ENCODE measurements around the gene SLC25A41. TPM values are rescaled to one million over a fixed set of nuclear protein-coding genes. Genes with fewer than 3 reads are reported as not detected.

Gene SLC25A41
- total and polyA plus RNA-seq, 9 of the 15 experiments (the other 6 are each of a cell fraction or from before 2014, with no cell fraction given), result 0.08 to 4.2 (median 1.6) TPM

DNA sequence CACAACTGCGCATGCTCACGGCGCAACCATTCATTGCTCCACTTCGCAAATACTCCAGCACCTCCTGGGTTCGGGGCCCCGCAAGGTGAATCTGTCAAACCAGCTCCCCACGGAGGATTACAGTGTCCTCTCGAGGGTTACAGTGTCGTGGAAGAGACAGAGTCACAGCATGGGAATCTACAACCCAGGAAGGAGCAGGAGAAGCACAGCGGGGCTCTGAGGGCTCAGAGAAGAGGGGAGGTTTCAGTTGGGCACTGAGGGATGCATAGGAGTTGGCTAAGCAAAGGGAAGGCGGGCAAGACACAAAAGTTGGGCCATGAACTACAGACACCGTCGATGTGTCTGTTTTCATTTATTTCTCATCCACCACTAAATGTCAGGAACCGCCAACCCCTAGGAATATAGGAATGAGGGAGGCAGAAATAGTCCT, 39.6 kb downstream of the SLC25A41 start (continued):
- TF ChIP-seq, protein P1, sequence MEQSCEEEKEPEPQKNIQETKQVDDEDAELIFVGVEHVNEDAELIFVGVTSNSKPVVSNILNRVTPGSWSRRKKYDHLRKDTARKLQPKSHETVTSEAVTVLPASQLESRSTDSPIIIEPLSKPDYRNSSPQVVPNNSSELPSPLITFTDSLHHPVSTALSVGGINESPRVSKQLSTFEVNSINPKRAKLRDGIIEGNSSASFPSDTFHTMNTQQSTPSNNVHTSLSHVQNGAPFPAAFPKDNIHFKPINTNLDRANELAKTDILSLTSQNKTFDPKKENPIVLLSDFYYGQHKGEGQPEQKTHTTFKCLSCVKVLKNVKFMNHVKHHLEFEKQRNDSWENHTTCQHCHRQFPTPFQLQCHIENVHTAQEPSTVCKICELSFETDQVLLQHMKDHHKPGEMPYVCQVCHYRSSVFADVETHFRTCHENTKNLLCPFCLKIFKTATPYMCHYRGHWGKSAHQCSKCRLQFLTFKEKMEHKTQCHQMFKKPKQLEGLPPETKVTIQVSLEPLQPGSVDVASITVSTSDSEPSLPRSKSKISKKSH (CRISPR knock-in tag; IDR thresholded peaks at IDR 0.05), result no peak
- TF ChIP-seq DACH1 (IDR thresholded peaks at IDR 0.05; ENCODE audit: partially characterized antibody) (no peak), YY1 (IDR thresholded peaks at IDR 0.05; ENCODE audit: borderline replicate concordance in 1 of 3, control insufficient read depth in 1 of 3, extremely low read depth in 1 of 3, insufficient read depth in 3 of 3, insufficient read length in 1 of 3, insufficient replicate concordance in 2 of 3, low read depth in 1 of 3, low read length in 2 of 3) (peak in 2 of 3 experiments; percentile 9 to 50), MEIS2 (IDR thresholded peaks at IDR 0.05; ENCODE audit: partially characterized antibody) (peak; percentile 17), POLR2H (tag; IDR thresholded peaks at IDR 0.05; ENCODE audit: low read depth) (no peak), PHF21A (IDR thresholded peaks at IDR 0.05; ENCODE audit: borderline replicate concordance, low read depth) (no peak), CHCHD3 (CRISPR knock-in tag; IDR thresholded peaks at IDR 0.05) (no peak)
- TF ChIP-seq, protein P2, sequence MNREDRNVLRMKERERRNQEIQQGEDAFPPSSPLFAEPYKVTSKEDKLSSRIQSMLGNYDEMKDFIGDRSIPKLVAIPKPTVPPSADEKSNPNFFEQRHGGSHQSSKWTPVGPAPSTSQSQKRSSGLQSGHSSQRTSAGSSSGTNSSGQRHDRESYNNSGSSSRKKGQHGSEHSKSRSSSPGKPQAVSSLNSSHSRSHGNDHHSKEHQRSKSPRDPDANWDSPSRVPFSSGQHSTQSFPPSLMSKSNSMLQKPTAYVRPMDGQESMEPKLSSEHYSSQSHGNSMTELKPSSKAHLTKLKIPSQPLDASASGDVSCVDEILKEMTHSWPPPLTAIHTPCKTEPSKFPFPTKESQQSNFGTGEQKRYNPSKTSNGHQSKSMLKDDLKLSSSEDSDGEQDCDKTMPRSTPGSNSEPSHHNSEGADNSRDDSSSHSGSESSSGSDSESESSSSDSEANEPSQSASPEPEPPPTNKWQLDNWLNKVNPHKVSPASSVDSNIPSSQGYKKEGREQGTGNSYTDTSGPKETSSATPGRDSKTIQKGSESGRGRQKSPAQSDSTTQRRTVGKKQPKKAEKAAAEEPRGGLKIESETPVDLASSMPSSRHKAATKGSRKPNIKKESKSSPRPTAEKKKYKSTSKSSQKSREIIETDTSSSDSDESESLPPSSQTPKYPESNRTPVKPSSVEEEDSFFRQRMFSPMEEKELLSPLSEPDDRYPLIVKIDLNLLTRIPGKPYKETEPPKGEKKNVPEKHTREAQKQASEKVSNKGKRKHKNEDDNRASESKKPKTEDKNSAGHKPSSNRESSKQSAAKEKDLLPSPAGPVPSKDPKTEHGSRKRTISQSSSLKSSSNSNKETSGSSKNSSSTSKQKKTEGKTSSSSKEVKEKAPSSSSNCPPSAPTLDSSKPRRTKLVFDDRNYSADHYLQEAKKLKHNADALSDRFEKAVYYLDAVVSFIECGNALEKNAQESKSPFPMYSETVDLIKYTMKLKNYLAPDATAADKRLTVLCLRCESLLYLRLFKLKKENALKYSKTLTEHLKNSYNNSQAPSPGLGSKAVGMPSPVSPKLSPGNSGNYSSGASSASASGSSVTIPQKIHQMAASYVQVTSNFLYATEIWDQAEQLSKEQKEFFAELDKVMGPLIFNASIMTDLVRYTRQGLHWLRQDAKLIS (CRISPR knock-in tag; IDR thresholded peaks at IDR 0.05), result no peak
- TF ChIP-seq, protein P3, sequence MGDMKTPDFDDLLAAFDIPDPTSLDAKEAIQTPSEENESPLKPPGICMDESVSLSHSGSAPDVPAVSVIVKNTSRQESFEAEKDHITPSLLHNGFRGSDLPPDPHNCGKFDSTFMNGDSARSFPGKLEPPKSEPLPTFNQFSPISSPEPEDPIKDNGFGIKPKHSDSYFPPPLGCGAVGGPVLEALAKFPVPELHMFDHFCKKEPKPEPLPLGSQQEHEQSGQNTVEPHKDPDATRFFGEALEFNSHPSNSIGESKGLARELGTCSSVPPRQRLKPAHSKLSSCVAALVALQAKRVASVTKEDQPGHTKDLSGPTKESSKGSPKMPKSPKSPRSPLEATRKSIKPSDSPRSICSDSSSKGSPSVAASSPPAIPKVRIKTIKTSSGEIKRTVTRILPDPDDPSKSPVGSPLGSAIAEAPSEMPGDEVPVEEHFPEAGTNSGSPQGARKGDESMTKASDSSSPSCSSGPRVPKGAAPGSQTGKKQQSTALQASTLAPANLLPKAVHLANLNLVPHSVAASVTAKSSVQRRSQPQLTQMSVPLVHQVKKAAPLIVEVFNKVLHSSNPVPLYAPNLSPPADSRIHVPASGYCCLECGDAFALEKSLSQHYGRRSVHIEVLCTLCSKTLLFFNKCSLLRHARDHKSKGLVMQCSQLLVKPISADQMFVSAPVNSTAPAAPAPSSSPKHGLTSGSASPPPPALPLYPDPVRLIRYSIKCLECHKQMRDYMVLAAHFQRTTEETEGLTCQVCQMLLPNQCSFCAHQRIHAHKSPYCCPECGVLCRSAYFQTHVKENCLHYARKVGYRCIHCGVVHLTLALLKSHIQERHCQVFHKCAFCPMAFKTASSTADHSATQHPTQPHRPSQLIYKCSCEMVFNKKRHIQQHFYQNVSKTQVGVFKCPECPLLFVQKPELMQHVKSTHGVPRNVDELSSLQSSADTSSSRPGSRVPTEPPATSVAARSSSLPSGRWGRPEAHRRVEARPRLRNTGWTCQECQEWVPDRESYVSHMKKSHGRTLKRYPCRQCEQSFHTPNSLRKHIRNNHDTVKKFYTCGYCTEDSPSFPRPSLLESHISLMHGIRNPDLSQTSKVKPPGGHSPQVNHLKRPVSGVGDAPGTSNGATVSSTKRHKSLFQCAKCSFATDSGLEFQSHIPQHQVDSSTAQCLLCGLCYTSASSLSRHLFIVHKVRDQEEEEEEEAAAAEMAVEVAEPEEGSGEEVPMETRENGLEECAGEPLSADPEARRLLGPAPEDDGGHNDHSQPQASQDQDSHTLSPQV (IDR thresholded peaks at IDR 0.05), result 0 out of 2 replicates have a peak, but pooled peaks have one; percentile 55
- TF ChIP-seq, protein P4, sequence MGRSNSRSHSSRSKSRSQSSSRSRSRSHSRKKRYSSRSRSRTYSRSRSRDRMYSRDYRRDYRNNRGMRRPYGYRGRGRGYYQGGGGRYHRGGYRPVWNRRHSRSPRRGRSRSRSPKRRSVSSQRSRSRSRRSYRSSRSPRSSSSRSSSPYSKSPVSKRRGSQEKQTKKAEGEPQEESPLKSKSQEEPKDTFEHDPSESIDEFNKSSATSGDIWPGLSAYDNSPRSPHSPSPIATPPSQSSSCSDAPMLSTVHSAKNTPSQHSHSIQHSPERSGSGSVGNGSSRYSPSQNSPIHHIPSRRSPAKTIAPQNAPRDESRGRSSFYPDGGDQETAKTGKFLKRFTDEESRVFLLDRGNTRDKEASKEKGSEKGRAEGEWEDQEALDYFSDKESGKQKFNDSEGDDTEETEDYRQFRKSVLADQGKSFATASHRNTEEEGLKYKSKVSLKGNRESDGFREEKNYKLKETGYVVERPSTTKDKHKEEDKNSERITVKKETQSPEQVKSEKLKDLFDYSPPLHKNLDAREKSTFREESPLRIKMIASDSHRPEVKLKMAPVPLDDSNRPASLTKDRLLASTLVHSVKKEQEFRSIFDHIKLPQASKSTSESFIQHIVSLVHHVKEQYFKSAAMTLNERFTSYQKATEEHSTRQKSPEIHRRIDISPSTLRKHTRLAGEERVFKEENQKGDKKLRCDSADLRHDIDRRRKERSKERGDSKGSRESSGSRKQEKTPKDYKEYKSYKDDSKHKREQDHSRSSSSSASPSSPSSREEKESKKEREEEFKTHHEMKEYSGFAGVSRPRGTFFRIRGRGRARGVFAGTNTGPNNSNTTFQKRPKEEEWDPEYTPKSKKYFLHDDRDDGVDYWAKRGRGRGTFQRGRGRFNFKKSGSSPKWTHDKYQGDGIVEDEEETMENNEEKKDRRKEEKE (IDR thresholded peaks at IDR 0.05; ENCODE audit: borderline replicate concordance in 1 of 2, control insufficient read depth in 1 of 2, low read depth in 2 of 2, low read length in 1 of 2), result no peak
- TF ChIP-seq, protein P5, sequence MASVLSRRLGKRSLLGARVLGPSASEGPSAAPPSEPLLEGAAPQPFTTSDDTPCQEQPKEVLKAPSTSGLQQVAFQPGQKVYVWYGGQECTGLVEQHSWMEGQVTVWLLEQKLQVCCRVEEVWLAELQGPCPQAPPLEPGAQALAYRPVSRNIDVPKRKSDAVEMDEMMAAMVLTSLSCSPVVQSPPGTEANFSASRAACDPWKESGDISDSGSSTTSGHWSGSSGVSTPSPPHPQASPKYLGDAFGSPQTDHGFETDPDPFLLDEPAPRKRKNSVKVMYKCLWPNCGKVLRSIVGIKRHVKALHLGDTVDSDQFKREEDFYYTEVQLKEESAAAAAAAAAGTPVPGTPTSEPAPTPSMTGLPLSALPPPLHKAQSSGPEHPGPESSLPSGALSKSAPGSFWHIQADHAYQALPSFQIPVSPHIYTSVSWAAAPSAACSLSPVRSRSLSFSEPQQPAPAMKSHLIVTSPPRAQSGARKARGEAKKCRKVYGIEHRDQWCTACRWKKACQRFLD (CRISPR knock-in tag; IDR thresholded peaks at IDR 0.05), result no peak
